ENCODE data around the gene RAD9A.

RAD9A gene

GRCh38 chr11:67357831-67358670 lies 33.7 kb upstream of the RAD9A start:
- no peak for FAIRE-seq

- no peak for FAIRE-seq
Measured at GRCh38 chr11:67364169-67364568, 27.6 kb upstream of the RAD9A start.

- FAIRE-seq: no peak
Measured at GRCh38 chr11:67364783-67365722, 26.7 kb upstream of the RAD9A start.

GRCh38 chr11:67365736-67366444 lies 25.9 kb upstream of the RAD9A start:
- FAIRE-seq: no peak

GRCh38 chr11:67366546-67366945 lies 25.2 kb upstream of the RAD9A start:
- no peak for FAIRE-seq

GRCh38 chr11:67366961-67367760 lies 24.6 kb upstream of the RAD9A start:
- no peak for FAIRE-seq

- no peak for FAIRE-seq
Measured at GRCh38 chr11:67367761-67368227, 24.0 kb upstream of the RAD9A start.

- FAIRE-seq: no peak
Measured at GRCh38 chr11:67368621-67369020, 23.2 kb upstream of the RAD9A start.

GRCh38 chr11:67369275-67369674 lies 22.5 kb upstream of the RAD9A start:
- FAIRE-seq: no peak

GRCh38 chr11:67369801-67370284 lies 21.9 kb upstream of the RAD9A start:
- no peak for FAIRE-seq

GRCh38 chr11:67370351-67371076 lies 21.3 kb upstream of the RAD9A start:
- no peak for FAIRE-seq

GRCh38 chr11:67371189-67371910 lies 20.4 kb upstream of the RAD9A start:
- FAIRE-seq: no peak

- FAIRE-seq: no peak
Measured at GRCh38 chr11:67371911-67372320, 19.9 kb upstream of the RAD9A start.

- no peak for FAIRE-seq
Measured at GRCh38 chr11:67372321-67372992, 19.3 kb upstream of the RAD9A start.

- FAIRE-seq: no peak
Measured at GRCh38 chr11:67372993-67373647, 18.7 kb upstream of the RAD9A start, which contains the start of gene CLCF1. Gene CLCF1 (minus strand): TSS chr11:67373598. CDS start chr11:67373539, 59 bp downstream.

GRCh38 chr11:67373648-67374570 lies 17.9 kb upstream of the RAD9A start:
- FAIRE-seq: no peak

- FAIRE-seq: no peak
Measured at GRCh38 chr11:67374571-67375281, 17.1 kb upstream of the RAD9A start.

Measured in colon (tissue), 2 donors.